ENCODE data around the gene TNIK. TPM values are rescaled to one million over a fixed set of nuclear protein-coding genes. Genes with fewer than 3 reads are reported as not detected.

The TNIK gene
- total RNA-seq, 1 experiment from 2014 or later: 7.0 TPM

DNA sequence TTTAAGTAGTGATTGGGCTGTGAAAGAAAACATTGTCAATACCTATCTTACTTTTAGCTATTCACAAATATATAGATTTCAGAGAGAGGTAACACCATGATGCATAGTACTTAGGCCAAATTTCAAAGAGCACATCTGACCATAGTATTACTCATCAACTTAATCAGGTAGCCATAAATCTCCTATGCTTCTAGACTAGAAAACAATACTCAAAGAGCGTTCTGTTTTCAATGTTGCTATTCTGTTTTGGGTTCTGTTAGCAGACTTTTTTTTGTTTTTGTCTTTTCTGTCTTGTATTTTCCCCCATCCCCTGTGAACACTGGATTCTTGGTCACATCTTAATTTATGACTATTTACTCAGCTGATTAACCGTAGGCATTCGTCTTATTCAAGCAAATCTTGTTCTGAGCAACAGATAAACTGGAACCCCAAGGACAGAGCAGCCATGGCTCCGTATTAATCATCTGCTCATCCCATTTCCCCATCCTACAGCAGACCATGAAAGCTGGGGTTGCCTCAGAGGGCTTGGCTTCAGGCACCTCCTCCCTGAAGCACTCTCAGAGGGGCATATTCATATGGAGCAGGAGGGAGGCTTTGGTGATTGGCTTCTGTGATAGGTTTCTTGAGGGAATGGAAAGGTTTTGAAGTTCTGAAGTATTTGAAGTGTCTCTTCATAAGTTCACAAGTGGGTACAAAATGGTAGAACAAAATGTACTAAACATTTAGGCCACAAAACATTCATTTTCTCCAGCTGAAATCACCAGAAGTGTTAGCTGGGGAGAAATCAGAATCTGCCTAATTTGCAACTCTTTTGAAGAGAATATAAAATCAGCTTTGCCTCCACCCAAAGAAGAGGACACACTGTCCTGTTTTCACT is 105.3 kb downstream of the TNIK start:
- Histone ChIP-seq H3K9ac (ENCODE audit: low read length) (peak overlapping the region; percentile 50), H3K27me3 (ENCODE audit: low read length) (no peaks in the 10 kb centered on the region), H3K4me1 (ENCODE audit: insufficient read depth, low read length) (peaks cover 80% of the 10 kb centered on the region), H3K9me2 (replicated peaks; ENCODE audit: low read length) (no peaks in the 10 kb centered on the region), H2AFZ (ENCODE audit: low read length) (no peak overlapping the region), H3K27ac (ENCODE audit: low read length) (peak overlapping the region; percentile 88), H3K79me2 (ENCODE audit: low read length) (no peaks in the 10 kb centered on the region), H3K4me2 (ENCODE audit: low read length) (peak overlapping the region; percentile 70), H3K4me3 (ENCODE audit: low read length) (peak overlapping the region; percentile 16; the same call in 1 of the 2 replicates), H4K20me1 (ENCODE audit: low read length) (no peaks in the 10 kb centered on the region), H3K9me3 (ENCODE audit: low read length) (no peaks in the 10 kb centered on the region), H3K36me3 (ENCODE audit: low read depth, low read length) (no peaks in the 10 kb centered on the region), H3F3A (ENCODE audit: low read length, unreplicated experiment) (peaks cover 13% of the 10 kb centered on the region)
- ChIA-PET POLR2A (ENCODE audit: unreplicated experiment) (no interaction called here), CTCF (no interaction called here)
- no TSS peak for BruUV-seq (replicated peaks)
- DNase-seq: peak; percentile 80
- ATAC-seq: peak; percentile 51
- intact Hi-C loops (cut with micrococcal nuclease): loop anchor here (5.0 kb wide), 3 partner anchors 107 to 298 kb away; partner anchors contain the start of gene TNIK
- TF ChIP-seq EZH2phosphoT487 (IDR thresholded peaks at IDR 0.05; ENCODE audit: borderline replicate concordance, low read length) (no peak), EZH2 (IDR thresholded peaks at IDR 0.05; ENCODE audit: low read length, unreplicated experiment) (no peak)
- TF ChIP-seq, protein P1, sequence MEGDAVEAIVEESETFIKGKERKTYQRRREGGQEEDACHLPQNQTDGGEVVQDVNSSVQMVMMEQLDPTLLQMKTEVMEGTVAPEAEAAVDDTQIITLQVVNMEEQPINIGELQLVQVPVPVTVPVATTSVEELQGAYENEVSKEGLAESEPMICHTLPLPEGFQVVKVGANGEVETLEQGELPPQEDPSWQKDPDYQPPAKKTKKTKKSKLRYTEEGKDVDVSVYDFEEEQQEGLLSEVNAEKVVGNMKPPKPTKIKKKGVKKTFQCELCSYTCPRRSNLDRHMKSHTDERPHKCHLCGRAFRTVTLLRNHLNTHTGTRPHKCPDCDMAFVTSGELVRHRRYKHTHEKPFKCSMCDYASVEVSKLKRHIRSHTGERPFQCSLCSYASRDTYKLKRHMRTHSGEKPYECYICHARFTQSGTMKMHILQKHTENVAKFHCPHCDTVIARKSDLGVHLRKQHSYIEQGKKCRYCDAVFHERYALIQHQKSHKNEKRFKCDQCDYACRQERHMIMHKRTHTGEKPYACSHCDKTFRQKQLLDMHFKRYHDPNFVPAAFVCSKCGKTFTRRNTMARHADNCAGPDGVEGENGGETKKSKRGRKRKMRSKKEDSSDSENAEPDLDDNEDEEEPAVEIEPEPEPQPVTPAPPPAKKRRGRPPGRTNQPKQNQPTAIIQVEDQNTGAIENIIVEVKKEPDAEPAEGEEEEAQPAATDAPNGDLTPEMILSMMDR (conservative IDR thresholded peaks at IDR 0.05; ENCODE audit: low read depth, low read length): no peak

DNA sequence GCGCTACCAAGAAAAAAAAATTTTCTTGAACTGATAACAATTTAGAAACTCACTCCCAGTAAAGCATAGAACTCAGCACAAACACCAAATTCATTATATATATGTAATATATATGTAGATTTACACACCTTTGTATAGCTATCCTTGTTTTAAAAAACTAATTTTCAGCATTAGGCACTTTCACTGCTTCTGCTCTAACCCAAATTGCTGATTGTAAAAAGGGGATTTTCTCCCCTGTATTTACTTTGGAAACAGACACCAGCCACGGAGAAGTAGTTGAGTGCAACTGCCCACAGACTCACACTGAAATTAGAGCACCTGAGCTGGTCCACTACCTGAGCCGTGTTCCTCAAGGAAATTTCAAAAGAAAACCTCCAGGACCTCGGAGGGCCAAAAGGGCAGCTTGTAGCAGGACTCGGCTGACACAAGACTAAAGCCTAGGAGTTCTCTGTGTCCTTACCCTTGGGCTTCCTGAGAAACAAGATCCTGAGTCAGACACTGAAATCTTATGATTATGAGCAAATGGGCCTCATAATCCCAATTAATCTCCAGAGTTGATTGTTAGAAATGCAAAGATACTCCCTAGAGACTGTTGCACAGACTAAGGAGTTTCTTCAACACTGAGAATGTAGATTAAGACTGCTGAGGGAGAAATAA is 106.0 kb downstream of the TNIK start:
- Histone ChIP-seq H3K79me2 (ENCODE audit: low read length) (no peaks in the 10 kb centered on the region), H3K4me2 (ENCODE audit: low read length) (peak overlapping the region; percentile 70), H3K4me1 (ENCODE audit: insufficient read depth, low read length) (peaks cover 87% of the 10 kb centered on the region), H3K36me3 (ENCODE audit: low read depth, low read length) (no peaks in the 10 kb centered on the region), H3K27ac (ENCODE audit: low read length) (peak overlapping the region; percentile 88), H3K4me3 (ENCODE audit: low read length) (peak overlapping the region; percentile 16; the same call in 1 of the 2 replicates), H3K27me3 (ENCODE audit: low read length) (no peaks in the 10 kb centered on the region), H3K9ac (ENCODE audit: low read length) (peak overlapping the region; percentile 45), H3F3A (ENCODE audit: low read length, unreplicated experiment) (peaks cover 13% of the 10 kb centered on the region), H3K9me3 (ENCODE audit: low read length) (no peaks in the 10 kb centered on the region), H4K20me1 (ENCODE audit: low read length) (no peaks in the 10 kb centered on the region), H2AFZ (ENCODE audit: low read length) (no peak overlapping the region), H3K9me2 (replicated peaks; ENCODE audit: low read length) (no peaks in the 10 kb centered on the region)
- intact Hi-C loops (cut with micrococcal nuclease): loop anchor here (5.0 kb wide), 1 partner anchor 162 kb away; no protein-coding TSS in a partner anchor
- POLR2A ChIA-PET (ENCODE audit: unreplicated experiment): no interaction called here
- CTCF ChIA-PET: no interaction called here
- ATAC-seq: peak; percentile 4; the same call in 1 of the 2 replicates
- no TSS peak for BruUV-seq (replicated peaks)
- TF ChIP-seq, protein P1 (conservative IDR thresholded peaks at IDR 0.05; ENCODE audit: low read depth, low read length): no peak
- TF ChIP-seq EZH2phosphoT487 (IDR thresholded peaks at IDR 0.05; ENCODE audit: borderline replicate concordance, low read length) (no peak), EZH2 (IDR thresholded peaks at IDR 0.05; ENCODE audit: low read length, unreplicated experiment) (no peak)
- peak; percentile 52 for DNase-seq
